GM12875 (cell line): ENCODE data around the gene TTC16.

ENCODE experiments used
- H3K4me3 ChIP-seq: one replicate; pipeline ENCODE4 v1.5.1; 2011; ENCODE audit warnings: low read depth, low read length, control low read depth
- CTCF ChIP-seq: IDR thresholded peaks from 2 replicates; pipeline ENCODE4 v1.5.1; 2011; ENCODE audit warnings: low read depth, mild to moderate bottlenecking, control low read depth, inconsistent platforms, low read length, moderate library complexity, borderline replicate concordance; ENCODE audit not compliant: insufficient read depth

The TTC16 gene

DNA sequence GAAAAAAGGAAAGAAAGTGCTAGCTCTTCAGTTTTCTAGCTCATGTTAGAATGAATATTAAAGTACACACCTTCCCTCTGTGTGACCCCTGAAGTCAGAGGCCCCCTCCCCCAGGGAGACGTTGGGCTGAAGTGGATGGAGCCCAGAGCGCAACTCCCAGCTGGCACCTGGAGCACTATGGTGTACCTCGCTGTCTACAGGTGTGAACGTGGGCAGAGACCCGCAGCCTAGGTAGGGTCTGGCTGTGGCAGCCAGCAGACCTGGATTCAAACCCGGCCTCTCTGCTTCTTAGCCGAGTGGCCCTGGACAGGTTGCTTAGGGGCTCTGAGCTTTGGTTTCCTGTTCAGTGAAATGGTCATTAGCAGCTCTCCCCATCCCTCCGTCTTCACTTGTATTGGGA, 12.9 kb downstream of the TTC16 start:
- H3K4me3 ChIP-seq = no peak overlapping the region
- no peak for TF ChIP-seq CTCF

GRCh38 chr9:127729522-127730256, 13.8 kb downstream of the TTC16 start:
- H3K4me3 ChIP-seq = no peak overlapping the region
- no peak for TF ChIP-seq CTCF

DNA sequence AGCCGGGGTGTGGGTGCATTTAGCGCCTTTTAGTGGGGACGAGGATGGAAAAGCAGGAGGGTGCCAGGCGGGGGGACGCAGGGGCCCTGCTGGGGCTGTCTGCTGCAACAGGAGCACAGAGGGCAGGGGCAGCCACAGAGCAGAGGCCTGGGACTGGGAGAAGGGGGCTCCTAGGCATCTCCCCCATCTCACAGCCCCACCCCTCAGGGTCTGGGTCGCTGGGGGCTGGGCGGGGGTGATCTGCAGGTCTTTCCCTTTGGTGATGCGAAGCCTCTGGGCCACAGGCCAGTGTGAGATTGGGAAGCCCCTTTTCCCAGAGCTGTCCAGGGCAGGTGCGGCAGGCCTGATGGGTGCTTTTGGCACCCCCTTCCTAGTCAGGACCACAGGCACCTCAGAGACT, 14.4 kb downstream of the TTC16 start:
- TF ChIP-seq CTCF = no peak
- no peak overlapping the region for H3K4me3 ChIP-seq

DNA sequence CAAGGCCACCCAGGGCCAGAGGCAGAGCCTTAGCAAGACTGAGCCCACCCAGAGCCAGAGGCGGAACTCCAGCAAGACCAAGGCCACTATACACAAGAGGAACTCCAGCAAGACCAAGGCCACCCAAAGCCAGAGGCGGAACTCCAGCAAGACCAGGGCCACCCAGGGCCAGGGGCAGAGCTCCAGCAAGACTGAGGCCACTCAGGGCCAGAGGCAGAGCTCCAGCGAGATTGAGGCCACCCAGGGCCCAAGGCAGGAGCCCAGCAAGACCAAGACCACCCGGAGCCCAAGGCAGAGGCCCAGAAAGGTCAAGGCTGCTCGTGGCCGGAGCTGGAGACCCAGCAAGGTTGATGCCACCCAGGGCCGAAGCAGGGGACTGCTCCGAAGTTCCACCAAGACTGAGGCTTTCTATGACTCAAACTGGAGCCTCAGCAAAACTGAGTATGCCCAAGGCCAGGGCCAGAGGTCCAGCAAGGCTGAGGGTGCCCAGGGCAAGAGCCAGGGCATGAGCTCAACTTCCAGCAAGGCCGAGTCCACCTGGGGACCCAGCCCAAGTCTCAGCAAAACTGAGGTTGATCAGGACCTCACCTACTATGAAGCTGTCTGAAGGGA, 15.0 kb downstream of the TTC16 start:
- no peak overlapping the region for H3K4me3 ChIP-seq
- TF ChIP-seq CTCF = no peak

DNA sequence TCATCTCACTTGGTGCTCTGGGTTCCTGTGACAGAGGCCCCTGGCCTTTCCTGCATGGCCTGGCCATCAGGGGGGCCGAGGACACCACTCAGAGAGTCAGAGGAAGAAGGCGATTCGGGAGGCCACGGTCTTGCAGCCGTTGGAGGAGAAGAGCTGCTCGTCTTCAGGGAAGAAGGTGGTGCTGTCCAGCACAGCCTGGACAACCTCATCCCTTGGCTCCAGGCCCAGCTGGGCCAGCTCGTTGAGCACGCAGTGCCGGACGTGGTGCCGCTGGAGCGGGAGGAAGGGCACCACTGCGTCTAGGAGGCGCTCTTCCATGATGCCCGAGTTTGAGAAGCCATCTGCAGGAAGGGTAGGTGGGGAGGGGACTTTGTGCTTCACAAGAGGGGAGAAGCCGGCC, 16.1 kb downstream of the TTC16 start:
- TF ChIP-seq CTCF = no peak
- H3K4me3 ChIP-seq = no peak overlapping the region

DNA sequence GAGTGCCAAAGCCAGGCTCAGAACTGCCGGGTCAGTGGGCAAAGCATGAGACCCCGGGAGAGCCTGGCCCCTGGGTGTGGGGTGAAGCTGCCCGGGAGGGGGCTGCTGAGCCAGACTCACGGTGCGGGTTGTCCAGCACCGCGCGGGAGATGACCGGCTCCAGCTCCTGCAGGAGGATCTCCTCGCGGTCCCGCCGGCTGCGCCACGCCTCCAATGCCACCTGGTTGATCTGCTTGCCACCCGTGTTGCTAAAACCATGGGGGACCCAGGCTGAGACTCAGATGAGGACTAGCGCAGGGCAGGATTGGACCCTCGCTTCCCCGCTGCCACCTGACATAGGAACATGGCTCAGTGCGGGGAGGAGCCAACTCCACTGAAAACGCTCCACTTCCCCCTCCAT, 16.6 kb downstream of the TTC16 start:
- TF ChIP-seq CTCF = no peak
- H3K4me3 ChIP-seq = no peak overlapping the region

GRCh38 chr9:127733614-127734013, 17.7 kb downstream of the TTC16 start:
- H3K4me3 ChIP-seq = no peak overlapping the region
- TF ChIP-seq CTCF = no peak
